ENCODE results near the gene GM2A. TPM values are rescaled to one million over a fixed set of nuclear protein-coding genes. Genes with fewer than 3 reads are reported as not detected.

The GM2A gene
- polyA plus RNA-seq, 1 of the 3 experiments (the other 2 are of a cell fraction) = 8.0 TPM

DNA sequence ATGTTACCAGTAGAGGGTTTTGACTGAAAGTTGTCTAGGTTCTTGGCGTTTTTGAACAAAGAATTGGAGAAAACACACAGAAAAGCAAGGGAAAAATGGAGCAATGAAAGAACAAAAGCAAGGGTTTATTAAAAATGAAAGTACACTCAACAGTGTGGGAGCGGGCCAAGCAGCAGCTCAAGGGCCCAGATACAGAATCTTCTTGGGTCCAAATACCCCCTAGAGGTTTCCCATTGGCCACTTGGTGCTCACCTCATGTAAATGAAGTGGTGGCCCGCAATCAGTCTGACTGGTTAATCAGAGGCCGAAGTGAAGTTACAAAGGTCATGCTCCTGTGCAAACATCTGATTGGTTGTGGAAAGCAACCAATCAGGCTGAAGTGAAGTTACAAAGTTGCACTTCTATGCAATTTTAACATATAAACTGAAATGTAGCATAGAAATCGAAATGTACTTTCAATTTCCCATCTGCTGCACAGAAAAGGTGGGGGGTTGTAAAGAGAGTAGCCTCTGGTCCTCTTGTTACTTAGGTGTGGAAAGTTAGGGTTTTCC, 1.9 kb upstream of the GM2A start:
- Histone ChIP-seq H3K9me2 (no peaks in the 10 kb centered on the region), H3K27ac (ENCODE audit: low read depth in 2 of 2, low read length in 1 of 2) (no peak overlapping the region), H3K4me1 (ENCODE audit: control insufficient read depth in 1 of 2, insufficient read depth in 2 of 2, low read depth in 1 of 2, low read length in 1 of 2) (peaks cover 0 to 5% of the 10 kb centered on the region in 2 experiments; a peak in 1 of 4 replicates), H2AFZ (ENCODE audit: low read depth) (no peak overlapping the region), H4K20me1 (ENCODE audit: insufficient read depth) (no peaks in the 10 kb centered on the region), H3K27me3 (ENCODE audit: insufficient read depth) (peaks cover 5% of the 10 kb centered on the region; the same call in 1 of the 2 replicates), H3K9ac (no peak overlapping the region), H3F3A (replicated peaks; ENCODE audit: insufficient read depth) (no peaks in the 10 kb centered on the region), H3K4me2 (no peak overlapping the region), H3K36me3 (replicated peaks in 1 of 2; ENCODE audit: control insufficient read depth in 1 of 2, insufficient read depth in 2 of 2, low read length in 1 of 2) (no peaks in the 10 kb centered on the region), H3K9me3 (no peaks in the 10 kb centered on the region), H3K4me3 (ENCODE audit: low read depth in 2 of 2, low read length in 1 of 2) (no peak overlapping the region), H3K79me2 (ENCODE audit: insufficient read depth) (no peaks in the 10 kb centered on the region)
- 87% methylated on average over 5 of the region's 5 CpGs for WGBS (ENCODE audit: low lambda C conversion rate)
- DNase-seq = no peak
- CTCF ChIA-PET = interaction anchor here (1.2 to 1.5 kb wide), 2 partner anchors 11 to 90 kb away, joined by 4 to 6 read pairs; no protein-coding TSS in a partner anchor
- POLR2A ChIA-PET = no interaction called here
- TF ChIP-seq NRF1 (IDR thresholded peaks at IDR 0.05; ENCODE audit: low read depth, low read length) (no peak), POLR2AphosphoS5 (IDR thresholded peaks at IDR 0.05; ENCODE audit: low read depth, low read length) (no peak), FOXJ3 (CRISPR knock-in tag; IDR thresholded peaks at IDR 0.05) (no peak), GABPA (IDR thresholded peaks at IDR 0.05; ENCODE audit: low read depth) (no peak), RCOR1 (IDR thresholded peaks at IDR 0.05; ENCODE audit: low read length) (no peak), JUND (IDR thresholded peaks at IDR 0.05) (no peak), ELF1 (IDR thresholded peaks at IDR 0.05) (no peak), EP300 (IDR thresholded peaks at IDR 0.05; ENCODE audit: borderline replicate concordance in 1 of 2, low read depth in 1 of 2, low read length in 1 of 2) (no peak), MXI1 (IDR thresholded peaks at IDR 0.05; ENCODE audit: low read depth, low read length) (no peak), CTCF (IDR thresholded peaks at IDR 0.05) (no peak), FOXM1 (IDR thresholded peaks at IDR 0.05; ENCODE audit: low read depth) (no peak), GATA2 (CRISPR knock-in tag; IDR thresholded peaks at IDR 0.05) (no peak), RAD21 (IDR thresholded peaks at IDR 0.05; ENCODE audit: low read length) (no peak)
- TF ChIP-seq, protein P1, sequence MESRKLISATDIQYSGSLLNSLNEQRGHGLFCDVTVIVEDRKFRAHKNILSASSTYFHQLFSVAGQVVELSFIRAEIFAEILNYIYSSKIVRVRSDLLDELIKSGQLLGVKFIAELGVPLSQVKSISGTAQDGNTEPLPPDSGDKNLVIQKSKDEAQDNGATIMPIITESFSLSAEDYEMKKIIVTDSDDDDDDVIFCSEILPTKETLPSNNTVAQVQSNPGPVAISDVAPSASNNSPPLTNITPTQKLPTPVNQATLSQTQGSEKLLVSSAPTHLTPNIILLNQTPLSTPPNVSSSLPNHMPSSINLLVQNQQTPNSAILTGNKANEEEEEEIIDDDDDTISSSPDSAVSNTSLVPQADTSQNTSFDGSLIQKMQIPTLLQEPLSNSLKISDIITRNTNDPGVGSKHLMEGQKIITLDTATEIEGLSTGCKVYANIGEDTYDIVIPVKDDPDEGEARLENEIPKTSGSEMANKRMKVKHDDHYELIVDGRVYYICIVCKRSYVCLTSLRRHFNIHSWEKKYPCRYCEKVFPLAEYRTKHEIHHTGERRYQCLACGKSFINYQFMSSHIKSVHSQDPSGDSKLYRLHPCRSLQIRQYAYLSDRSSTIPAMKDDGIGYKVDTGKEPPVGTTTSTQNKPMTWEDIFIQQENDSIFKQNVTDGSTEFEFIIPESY (IDR thresholded peaks at IDR 0.05; ENCODE audit: borderline replicate concordance, low read depth) = no peak

DNA sequence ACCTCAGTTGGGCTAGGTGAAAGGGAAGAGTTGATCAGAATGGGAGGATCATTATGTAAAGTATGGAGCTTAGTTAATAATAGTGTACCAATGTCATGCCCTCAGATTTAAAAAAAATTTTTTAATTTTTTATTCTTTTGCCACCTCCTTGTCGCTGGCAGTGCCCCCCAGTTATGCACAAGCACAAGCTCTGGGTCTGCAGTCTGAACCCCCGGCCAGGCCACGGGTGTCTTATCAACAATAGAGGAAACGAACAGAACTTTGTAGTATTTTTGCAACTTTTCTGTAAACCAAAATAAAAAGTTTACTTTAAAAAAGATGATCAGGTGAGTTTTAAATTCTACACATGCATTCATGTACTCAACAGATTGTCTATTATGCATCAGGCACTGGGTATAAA, 1.4 kb upstream of the GM2A start:
- Histone ChIP-seq H4K20me1 (ENCODE audit: insufficient read depth) (no peaks in the 10 kb centered on the region), H3K4me1 (ENCODE audit: control insufficient read depth in 1 of 2, insufficient read depth in 2 of 2, low read depth in 1 of 2, low read length in 1 of 2) (peaks cover 0 to 5% of the 10 kb centered on the region in 2 experiments; a peak in 1 of 4 replicates), H3K4me3 (ENCODE audit: low read depth in 2 of 2, low read length in 1 of 2) (no peak overlapping the region), H3K27me3 (ENCODE audit: insufficient read depth) (peaks cover 5% of the 10 kb centered on the region; the same call in 1 of the 2 replicates), H3K27ac (ENCODE audit: low read depth in 2 of 2, low read length in 1 of 2) (no peak overlapping the region), H2AFZ (ENCODE audit: low read depth) (no peak overlapping the region), H3K9me2 (no peaks in the 10 kb centered on the region), H3K9ac (no peak overlapping the region), H3K9me3 (no peaks in the 10 kb centered on the region), H3K79me2 (ENCODE audit: insufficient read depth) (no peaks in the 10 kb centered on the region), H3K36me3 (replicated peaks in 1 of 2; ENCODE audit: control insufficient read depth in 1 of 2, insufficient read depth in 2 of 2, low read length in 1 of 2) (no peaks in the 10 kb centered on the region), H3F3A (replicated peaks; ENCODE audit: insufficient read depth) (no peaks in the 10 kb centered on the region), H3K4me2 (no peak overlapping the region)
- WGBS (ENCODE audit: low lambda C conversion rate) = 95% methylated on average over 4 of the region's 4 CpGs
- no peak for DNase-seq
- POLR2A ChIA-PET = no interaction called here
- CTCF ChIA-PET = interaction anchor here (0.8 kb wide), 1 partner anchor 87 kb away, joined by 3 read pairs; no protein-coding TSS in a partner anchor
- TF ChIP-seq TEAD4 (IDR thresholded peaks at IDR 0.05; ENCODE audit: borderline replicate concordance, insufficient read depth) = no peak
- TF ChIP-seq EP300 (IDR thresholded peaks at IDR 0.05; ENCODE audit: borderline replicate concordance in 1 of 2, low read depth in 1 of 2, low read length in 1 of 2) = no peak
- no peak for TF ChIP-seq RXRA (IDR thresholded peaks at IDR 0.05; ENCODE audit: borderline replicate concordance, low read depth)
- no peak for TF ChIP-seq GABPA (IDR thresholded peaks at IDR 0.05; ENCODE audit: low read depth)
- TF ChIP-seq, protein P2, sequence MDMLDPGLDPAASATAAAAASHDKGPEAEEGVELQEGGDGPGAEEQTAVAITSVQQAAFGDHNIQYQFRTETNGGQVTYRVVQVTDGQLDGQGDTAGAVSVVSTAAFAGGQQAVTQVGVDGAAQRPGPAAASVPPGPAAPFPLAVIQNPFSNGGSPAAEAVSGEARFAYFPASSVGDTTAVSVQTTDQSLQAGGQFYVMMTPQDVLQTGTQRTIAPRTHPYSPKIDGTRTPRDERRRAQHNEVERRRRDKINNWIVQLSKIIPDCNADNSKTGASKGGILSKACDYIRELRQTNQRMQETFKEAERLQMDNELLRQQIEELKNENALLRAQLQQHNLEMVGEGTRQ (IDR thresholded peaks at IDR 0.05; ENCODE audit: borderline replicate concordance, low read depth, low read length) = no peak

All from SK-N-SH (cell line).